Trophoblast cell (in vitro differentiated cells and primary cell): Measurements from ENCODE around the gene USP32.

ENCODE experiments used
- DNase-seq, 2 donors: peaks; one replicate each; pipeline ENCODE4 v3.0.0-alpha.2; 2016
- H2AFZ ChIP-seq: 2 replicates; pipeline ENCODE4 v1.6.1; 2013; ENCODE audit warnings: low read length, moderate library complexity, mild to moderate bottlenecking; ENCODE audit not compliant: insufficient read depth, poor library complexity
- H2AK5ac ChIP-seq: 2 replicates; pipeline ENCODE4 v1.6.1; 2013; ENCODE audit warnings: mild to moderate bottlenecking, low read length
- H2BK120ac ChIP-seq: 2 replicates; pipeline ENCODE4 v1.6.1; 2013; ENCODE audit warnings: low read length, mild to moderate bottlenecking, moderate library complexity; ENCODE audit not compliant: insufficient read depth, poor library complexity
- H2BK12ac ChIP-seq: 2 replicates; pipeline ENCODE4 v1.6.1; 2013; ENCODE audit warnings: mild to moderate bottlenecking, low read length, moderate library complexity
- H2BK5ac ChIP-seq: 2 replicates; pipeline ENCODE4 v1.6.1; 2013; ENCODE audit warnings: low read length, low read depth, moderate library complexity, mild to moderate bottlenecking; ENCODE audit not compliant: poor library complexity
- H3K14ac ChIP-seq: 2 replicates; pipeline ENCODE4 v1.6.1; 2013; ENCODE audit warnings: mild to moderate bottlenecking, low read length
- H3K18ac ChIP-seq: 2 replicates; pipeline ENCODE4 v1.6.1; 2013; ENCODE audit warnings: mild to moderate bottlenecking, low read length
- H3K23ac ChIP-seq: 2 replicates; pipeline ENCODE4 v1.6.1; 2013; ENCODE audit warnings: low read length
- H3K27ac ChIP-seq: 2 replicates; pipeline ENCODE4 v1.5.1; 2013; ENCODE audit warnings: low read depth, mild to moderate bottlenecking, inconsistent platforms, low read length, moderate library complexity
- H3K27me3 ChIP-seq: 2 replicates; pipeline ENCODE4 v1.6.1; 2013; ENCODE audit warnings: inconsistent platforms, mild to moderate bottlenecking, low read length, moderate library complexity; ENCODE audit not compliant: insufficient read depth
- H3K36me3 ChIP-seq, 2 experiments: 1 replicate in 1 of 2; 2 replicates in 1 of 2; pipeline ENCODE4 v1.6.1; 2013; ENCODE audit warnings: low read length in 2 of 2, mild to moderate bottlenecking in 2 of 2, moderate library complexity in 1 of 2; ENCODE audit not compliant: insufficient read depth in 2 of 2, control insufficient read depth in 1 of 2
- H3K4ac ChIP-seq: 2 replicates; pipeline ENCODE4 v1.6.1; 2013; ENCODE audit warnings: low read depth, mild to moderate bottlenecking, low read length, moderate library complexity
- H3K4me1 ChIP-seq, 2 experiments: 1 replicate in 1 of 2; 2 replicates in 1 of 2; pipeline ENCODE4 v1.6.1; 2013; ENCODE audit warnings: low read length in 2 of 2, mild to moderate bottlenecking in 2 of 2, moderate library complexity in 1 of 2; ENCODE audit not compliant: insufficient read depth in 2 of 2, control insufficient read depth in 1 of 2
- H3K4me2 ChIP-seq: 2 replicates; pipeline ENCODE4 v1.6.1; 2013; ENCODE audit warnings: inconsistent platforms, mild to moderate bottlenecking, low read length, moderate library complexity
- H3K4me3 ChIP-seq: 2 replicates; pipeline ENCODE4 v1.5.1; 2013; ENCODE audit warnings: mild to moderate bottlenecking, low read depth, low read length, inconsistent platforms
- H3K79me1 ChIP-seq: one replicate; pipeline ENCODE4 v1.6.1; 2013; ENCODE audit warnings: low read length
- H3K79me2 ChIP-seq: 2 replicates; pipeline ENCODE4 v1.6.1; 2013; ENCODE audit warnings: low read length, mild to moderate bottlenecking; ENCODE audit not compliant: control insufficient read depth, insufficient read depth, poor library complexity
- H3K9ac ChIP-seq: 2 replicates; pipeline ENCODE4 v1.6.1; 2013; ENCODE audit warnings: mild to moderate bottlenecking, low read length
- H3K9me3 ChIP-seq: 2 replicates; pipeline ENCODE4 v1.6.1; 2013; ENCODE audit warnings: low read depth, mild to moderate bottlenecking, control low read depth, inconsistent platforms, low read length; ENCODE audit not compliant: insufficient read depth
- H4K12ac ChIP-seq: 2 replicates; pipeline ENCODE4 v1.6.1; 2013; ENCODE audit warnings: low read depth, mild to moderate bottlenecking, low read length, moderate library complexity
- H4K8ac ChIP-seq: 2 replicates; pipeline ENCODE4 v1.6.1; 2013; ENCODE audit warnings: low read depth, mild to moderate bottlenecking, low read length, moderate library complexity
- H4K91ac ChIP-seq: one replicate; pipeline ENCODE4 v1.6.1; 2013; ENCODE audit warnings: low read depth, mild to moderate bottlenecking, low read length, moderate library complexity
- WGBS: extraction: QIAGEN DNeasy Blood & Tissue Kit; methylation state at CpG from one replicate; pipeline ENCODE4 v1.1.7; 2013; ENCODE audit warnings: missing lambda C conversion rate; ENCODE audit not compliant: insufficient read length, insufficient coverage; ENCODE audit errors: extremely low coverage; 5-methylcytosine and 5-hydroxymethylcytosine counted together

Gene USP32

DNA sequence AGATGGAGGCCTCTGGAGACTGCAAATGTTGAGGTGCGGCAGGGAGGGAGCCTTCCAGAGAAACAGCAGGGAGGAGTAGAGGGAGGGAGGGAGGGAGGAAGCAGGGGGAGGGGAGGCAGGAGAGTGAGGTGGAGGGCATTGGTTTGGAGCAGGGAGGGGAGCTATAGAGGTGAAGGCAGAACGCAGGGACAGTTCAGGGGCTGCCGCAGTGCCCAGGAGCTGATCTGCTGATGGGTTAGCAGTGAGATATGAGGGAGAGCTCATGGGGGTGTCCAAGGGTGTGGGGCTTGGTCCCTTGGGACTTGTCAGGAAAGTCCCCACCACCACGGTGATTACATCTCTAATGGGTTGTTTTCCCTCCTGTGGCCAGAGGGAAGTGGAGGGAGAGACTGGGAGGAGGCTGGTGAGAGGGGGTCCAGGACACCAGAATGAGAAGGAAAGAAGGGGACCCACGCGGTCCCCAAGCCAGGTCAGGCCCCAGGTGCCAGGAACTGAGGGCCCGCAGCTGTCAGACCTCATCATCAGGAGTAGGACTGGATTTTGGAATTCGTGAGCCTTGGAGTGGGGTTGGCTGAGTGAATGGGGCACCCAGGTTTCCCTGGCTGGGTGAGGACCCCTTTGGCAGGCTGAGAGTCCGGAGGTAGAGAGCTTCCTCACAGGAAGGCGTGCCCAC lies 231.0 kb downstream of the USP32 start:
- no peaks in the 10 kb centered on the region for H3K79me1 ChIP-seq
- H3K9me3 ChIP-seq = no peaks in the 10 kb centered on the region
- H2BK120ac ChIP-seq = no peak overlapping the region
- no peaks in the 10 kb centered on the region for H3K27me3 ChIP-seq
- H3K27ac ChIP-seq = no peak overlapping the region
- H3K14ac ChIP-seq = no peak overlapping the region
- H3K79me2 ChIP-seq = no peaks in the 10 kb centered on the region
- H3K4ac ChIP-seq = no peak overlapping the region
- no peak overlapping the region for H3K4me3 ChIP-seq
- no peak for DNase-seq
- H3K9ac ChIP-seq = no peak overlapping the region
- no peak overlapping the region for H2BK5ac ChIP-seq
- H3K36me3 ChIP-seq = no peaks in the 10 kb centered on the region
- no peak overlapping the region for H3K23ac ChIP-seq
- H2AK5ac ChIP-seq = no peak overlapping the region
- H4K91ac ChIP-seq = no peak overlapping the region
- no peak overlapping the region for H2AFZ ChIP-seq
- WGBS = no CpG with 5 or more reads among the region's 10 CpGs
- H3K4me1 ChIP-seq = peaks cover 0 to 3% of the 10 kb centered on the region in 2 experiments
- H4K12ac ChIP-seq = no peak overlapping the region
- H4K8ac ChIP-seq = no peak overlapping the region
- H2BK12ac ChIP-seq = no peak overlapping the region
- H3K18ac ChIP-seq = no peak overlapping the region
- no peak overlapping the region for H3K4me2 ChIP-seq

DNA sequence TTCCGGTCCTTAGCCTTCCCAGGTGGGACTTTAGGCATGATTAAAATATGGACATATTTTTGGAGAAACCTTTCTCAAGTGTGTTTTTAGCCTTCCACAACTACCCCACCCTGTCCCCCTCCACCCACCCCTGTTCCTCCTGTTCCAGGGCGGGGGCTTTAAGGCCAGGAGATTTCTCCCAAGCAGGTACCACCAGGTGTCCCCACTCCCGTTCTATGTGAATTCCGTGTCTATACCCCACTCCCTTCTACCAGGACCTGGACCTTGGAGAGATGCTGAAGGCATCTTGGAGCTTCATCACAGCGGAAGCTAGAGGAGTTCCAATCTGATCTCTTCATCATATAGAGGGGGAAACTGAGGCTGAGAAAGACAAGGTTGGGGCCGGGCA lies 232.5 kb downstream of the USP32 start:
- H2BK5ac ChIP-seq = no peak overlapping the region
- no peak overlapping the region for H3K18ac ChIP-seq
- no peak overlapping the region for H2AFZ ChIP-seq

DNA sequence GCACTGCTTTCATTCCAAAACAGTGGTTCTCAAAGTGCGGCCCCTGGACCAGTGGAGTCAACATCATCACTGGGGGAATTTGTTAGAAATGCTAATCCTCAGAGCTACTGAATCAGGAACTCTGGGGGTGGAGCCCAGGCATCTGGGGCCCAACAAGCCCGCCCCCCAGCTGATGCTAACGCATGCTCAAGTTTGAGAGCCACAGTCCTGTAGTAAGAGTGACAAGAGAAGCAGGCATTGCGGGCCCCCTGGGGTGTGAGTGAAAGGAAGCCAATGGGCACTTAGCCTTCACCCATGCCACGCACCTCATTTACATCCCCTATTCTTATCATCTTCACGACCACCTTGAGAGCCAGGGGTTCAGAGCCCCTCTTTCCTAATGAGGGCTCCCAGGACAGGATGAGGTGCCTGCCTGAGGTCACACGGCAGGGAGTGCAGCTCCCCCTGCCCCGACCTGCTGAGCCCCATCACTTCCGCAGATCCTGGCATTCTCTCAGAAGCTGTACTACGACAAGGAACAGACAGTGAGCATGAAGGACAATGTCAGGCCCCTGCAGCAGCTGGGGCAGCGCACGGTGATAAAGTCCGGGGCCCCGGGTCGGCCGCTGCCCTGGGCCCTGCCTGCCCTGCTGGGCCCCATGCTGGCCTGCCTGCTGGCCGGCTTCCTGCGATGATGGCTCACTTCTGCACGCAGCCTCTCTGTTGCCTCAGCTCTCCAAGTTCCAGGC lies 233.0 kb downstream of the USP32 start:
- no peak overlapping the region for H3K4me2 ChIP-seq
- peaks cover 0 to 3% of the 10 kb centered on the region in 2 experiments for H3K4me1 ChIP-seq
- H4K91ac ChIP-seq = no peak overlapping the region
- H2BK120ac ChIP-seq = no peak overlapping the region
- no peak overlapping the region for H2AK5ac ChIP-seq
- no peaks in the 10 kb centered on the region for H3K36me3 ChIP-seq
- H3K27ac ChIP-seq = no peak overlapping the region
- no peak overlapping the region for H2AFZ ChIP-seq
- no peaks in the 10 kb centered on the region for H3K79me1 ChIP-seq
- no peak overlapping the region for H3K4me3 ChIP-seq
- no peaks in the 10 kb centered on the region for H3K27me3 ChIP-seq
- no peak overlapping the region for H4K8ac ChIP-seq
- WGBS = no CpG with 5 or more reads among the region's 19 CpGs
- no peaks in the 10 kb centered on the region for H3K9me3 ChIP-seq
- no peak overlapping the region for H3K9ac ChIP-seq
- H3K23ac ChIP-seq = no peak overlapping the region
- no peak overlapping the region for H4K12ac ChIP-seq
- no peak for DNase-seq
- H3K79me2 ChIP-seq = no peaks in the 10 kb centered on the region
- no peak overlapping the region for H2BK5ac ChIP-seq
- no peak overlapping the region for H2BK12ac ChIP-seq
- no peak overlapping the region for H3K4ac ChIP-seq
- H3K18ac ChIP-seq = no peak overlapping the region
- no peak overlapping the region for H3K14ac ChIP-seq

More for the DNA sequence above, 232.5 kb downstream of the USP32 start:
- WGBS = no CpG with 5 or more reads among the region's 6 CpGs
- no peaks in the 10 kb centered on the region for H3K79me2 ChIP-seq
- H4K91ac ChIP-seq = no peak overlapping the region
- no peak for DNase-seq
- H2BK120ac ChIP-seq = no peak overlapping the region
- no peak overlapping the region for H4K12ac ChIP-seq
- H2AK5ac ChIP-seq = no peak overlapping the region
- no peak overlapping the region for H3K9ac ChIP-seq
- H3K36me3 ChIP-seq = no peaks in the 10 kb centered on the region
- H3K23ac ChIP-seq = no peak overlapping the region
- H3K4me3 ChIP-seq = no peak overlapping the region
- no peak overlapping the region for H4K8ac ChIP-seq
- no peaks in the 10 kb centered on the region for H3K79me1 ChIP-seq
- H3K27ac ChIP-seq = no peak overlapping the region
- peaks cover 0 to 3% of the 10 kb centered on the region in 2 experiments for H3K4me1 ChIP-seq
- H2BK12ac ChIP-seq = no peak overlapping the region
- H3K14ac ChIP-seq = no peak overlapping the region
- no peak overlapping the region for H3K4ac ChIP-seq
- H3K4me2 ChIP-seq = no peak overlapping the region
- H3K27me3 ChIP-seq = no peaks in the 10 kb centered on the region
- H3K9me3 ChIP-seq = no peaks in the 10 kb centered on the region

DNA sequence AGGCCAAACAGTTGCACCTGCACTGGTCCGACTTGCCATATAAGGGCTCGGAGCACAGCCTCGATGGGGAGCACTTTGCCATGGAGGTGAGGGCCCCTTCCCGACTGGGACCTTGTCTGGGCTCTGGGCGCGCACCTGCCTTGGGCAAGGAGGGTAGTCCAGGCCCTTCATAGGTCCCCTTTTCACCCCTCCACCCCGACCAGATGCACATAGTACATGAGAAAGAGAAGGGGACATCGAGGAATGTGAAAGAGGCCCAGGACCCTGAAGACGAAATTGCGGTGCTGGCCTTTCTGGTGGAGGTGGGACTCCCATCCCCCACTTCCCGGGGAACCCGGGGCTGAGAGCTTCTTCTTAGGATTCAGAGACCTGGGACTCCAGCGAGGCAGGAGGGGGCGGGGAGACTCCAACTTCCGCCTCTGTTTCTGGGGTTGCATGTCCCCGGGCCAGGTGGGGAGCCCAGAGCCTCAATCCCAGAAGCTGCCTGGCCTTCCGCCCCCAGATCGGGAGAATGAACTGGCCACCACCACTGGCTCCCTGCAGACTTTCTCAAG lies 234.4 kb downstream of the USP32 start:
- Histone ChIP-seq H2BK120ac (no peak overlapping the region), H2BK12ac (no peak overlapping the region), H3K79me2 (no peaks in the 10 kb centered on the region), H3K36me3 (no peaks in the 10 kb centered on the region), H3K27ac (no peak overlapping the region), H2AFZ (no peak overlapping the region), H2BK5ac (no peak overlapping the region), H3K9me3 (no peaks in the 10 kb centered on the region), H3K23ac (no peak overlapping the region), H4K8ac (no peak overlapping the region), H3K9ac (no peak overlapping the region), H3K27me3 (no peaks in the 10 kb centered on the region), H3K14ac (no peak overlapping the region), H3K79me1 (no peaks in the 10 kb centered on the region), H3K4me2 (no peak overlapping the region), H4K91ac (no peak overlapping the region), H2AK5ac (no peak overlapping the region), H3K4me3 (no peak overlapping the region), H3K4me1 (no peaks in the 10 kb centered on the region), H4K12ac (no peak overlapping the region), H3K4ac (no peak overlapping the region), H3K18ac (no peak overlapping the region)
- no peak for DNase-seq
- WGBS = no CpG with 5 or more reads among the region's 18 CpGs
